ENCODE results near the gene CUEDC2.

DNA sequence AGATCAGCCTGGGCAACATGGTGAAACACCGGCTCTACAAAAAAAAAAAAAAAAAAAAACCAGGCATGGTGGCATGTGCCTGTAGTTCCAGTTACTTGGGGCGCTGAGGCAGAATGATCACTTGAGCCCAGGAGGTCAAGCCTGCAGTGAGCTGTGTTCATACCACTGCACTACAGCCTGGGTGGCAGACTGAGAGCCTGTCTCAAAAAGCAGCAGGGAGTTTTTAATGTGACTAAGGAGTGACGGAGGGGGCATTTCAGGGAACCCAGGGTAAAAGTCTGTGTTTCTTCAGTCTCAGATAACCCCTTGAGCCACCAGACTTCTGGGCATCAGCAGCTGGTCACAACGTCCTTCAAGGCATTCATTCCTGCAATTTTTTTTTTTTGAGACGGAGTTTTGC, 21.1 kb upstream of the CUEDC2 start:
- TF ChIP-seq, protein P1, sequence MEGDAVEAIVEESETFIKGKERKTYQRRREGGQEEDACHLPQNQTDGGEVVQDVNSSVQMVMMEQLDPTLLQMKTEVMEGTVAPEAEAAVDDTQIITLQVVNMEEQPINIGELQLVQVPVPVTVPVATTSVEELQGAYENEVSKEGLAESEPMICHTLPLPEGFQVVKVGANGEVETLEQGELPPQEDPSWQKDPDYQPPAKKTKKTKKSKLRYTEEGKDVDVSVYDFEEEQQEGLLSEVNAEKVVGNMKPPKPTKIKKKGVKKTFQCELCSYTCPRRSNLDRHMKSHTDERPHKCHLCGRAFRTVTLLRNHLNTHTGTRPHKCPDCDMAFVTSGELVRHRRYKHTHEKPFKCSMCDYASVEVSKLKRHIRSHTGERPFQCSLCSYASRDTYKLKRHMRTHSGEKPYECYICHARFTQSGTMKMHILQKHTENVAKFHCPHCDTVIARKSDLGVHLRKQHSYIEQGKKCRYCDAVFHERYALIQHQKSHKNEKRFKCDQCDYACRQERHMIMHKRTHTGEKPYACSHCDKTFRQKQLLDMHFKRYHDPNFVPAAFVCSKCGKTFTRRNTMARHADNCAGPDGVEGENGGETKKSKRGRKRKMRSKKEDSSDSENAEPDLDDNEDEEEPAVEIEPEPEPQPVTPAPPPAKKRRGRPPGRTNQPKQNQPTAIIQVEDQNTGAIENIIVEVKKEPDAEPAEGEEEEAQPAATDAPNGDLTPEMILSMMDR (IDR thresholded peaks at IDR 0.05; ENCODE audit: low read depth, low read length), result no peak
- TF ChIP-seq EZH2phosphoT487 (IDR thresholded peaks at IDR 0.05; ENCODE audit: low read depth), result no peak

Measured in OCI-LY3 (cell line).